ENCODE measurements around the gene SLC35G4.

- no peak for TF ChIP-seq EZH2 (IDR thresholded peaks at IDR 0.05; ENCODE audit: borderline replicate concordance, low read length)
- TF ChIP-seq, protein P1, sequence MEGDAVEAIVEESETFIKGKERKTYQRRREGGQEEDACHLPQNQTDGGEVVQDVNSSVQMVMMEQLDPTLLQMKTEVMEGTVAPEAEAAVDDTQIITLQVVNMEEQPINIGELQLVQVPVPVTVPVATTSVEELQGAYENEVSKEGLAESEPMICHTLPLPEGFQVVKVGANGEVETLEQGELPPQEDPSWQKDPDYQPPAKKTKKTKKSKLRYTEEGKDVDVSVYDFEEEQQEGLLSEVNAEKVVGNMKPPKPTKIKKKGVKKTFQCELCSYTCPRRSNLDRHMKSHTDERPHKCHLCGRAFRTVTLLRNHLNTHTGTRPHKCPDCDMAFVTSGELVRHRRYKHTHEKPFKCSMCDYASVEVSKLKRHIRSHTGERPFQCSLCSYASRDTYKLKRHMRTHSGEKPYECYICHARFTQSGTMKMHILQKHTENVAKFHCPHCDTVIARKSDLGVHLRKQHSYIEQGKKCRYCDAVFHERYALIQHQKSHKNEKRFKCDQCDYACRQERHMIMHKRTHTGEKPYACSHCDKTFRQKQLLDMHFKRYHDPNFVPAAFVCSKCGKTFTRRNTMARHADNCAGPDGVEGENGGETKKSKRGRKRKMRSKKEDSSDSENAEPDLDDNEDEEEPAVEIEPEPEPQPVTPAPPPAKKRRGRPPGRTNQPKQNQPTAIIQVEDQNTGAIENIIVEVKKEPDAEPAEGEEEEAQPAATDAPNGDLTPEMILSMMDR (IDR thresholded peaks at IDR 0.05; ENCODE audit: low read length) = no peak
Measured at GRCh38 chr18:11649839-11650238, 40.4 kb downstream of the SLC35G4 start.

Data from OCI-LY1 (cell line).